SK-N-SH (cell line): ENCODE measurements around the gene SNAP29. TPM values are rescaled to one million over a fixed set of nuclear protein-coding genes. Genes with fewer than 3 reads are reported as not detected.

Experiments used
- CTCF ChIA-PET: fragments of 300-600, 350-600 bp; formaldehyde crosslinking; extraction: SDS; loops from one replicate; lab custom pipeline; 2021; lab: Yijun Ruan, JAX
- POLR2A ChIA-PET: fragments of 350-600 bp; sonication (Branson Sonifier 250); formaldehyde crosslinking; extraction: SDS; loops from one replicate; lab custom pipeline; 2020; ENCODE audit warnings: antibody characterized with exemption, inconsistent platforms; lab: Yijun Ruan, JAX
- DNase-seq: peaks from one replicate; pipeline ENCODE4 v3.0.0; 2012
- H2AFZ ChIP-seq: fragments of 200-600 bp; sonication (generic); 2 replicates; pipeline ENCODE4 v1.8.1; 2016; ENCODE audit warnings: antibody characterized with exemption, mild to moderate bottlenecking, low read depth
- H3F3A ChIP-seq: fragments of 200-600 bp; sonication (generic); replicated peaks from 2 replicates; pipeline ENCODE3; 2016; ENCODE audit warnings: antibody characterized with exemption, mild to moderate bottlenecking; ENCODE audit not compliant: insufficient read depth
- H3K27ac ChIP-seq, 2 experiments: fragments of 200-500 bp in 1 of 2; fragments of 200-600 bp in 1 of 2; sonication (Bioruptor generic) in 1 of 2; sonication (generic), shearing (Covaris generic) in 1 of 2; 2 replicates each; pipeline versions ENCODE4 v1.5.1 to v1.6.1; 2014 to 2016; ENCODE audit warnings: low read depth in 2 of 2, inconsistent platforms in 1 of 2, low read length in 1 of 2, mild to moderate bottlenecking in 1 of 2, mixed read lengths in 1 of 2
- H3K27me3 ChIP-seq: fragments of 200-600 bp; sonication (generic), shearing (Covaris generic); 2 replicates; pipeline ENCODE4 v1.6.1; 2016; ENCODE audit warnings: mixed run types; ENCODE audit not compliant: insufficient read depth
- H3K36me3 ChIP-seq, 2 experiments: fragments of 200-500 bp in 1 of 2; fragments of 200-600 bp in 1 of 2; sonication (Bioruptor generic) in 1 of 2; sonication (generic) in 1 of 2; replicated peaks in 1 of 2; 2 replicates each; pipeline versions ENCODE3 to v1.5.1; 2014 to 2016; ENCODE audit warnings: low read length in 1 of 2, mild to moderate bottlenecking in 1 of 2; ENCODE audit not compliant: insufficient read depth in 2 of 2, control insufficient read depth in 1 of 2
- H3K4me1 ChIP-seq, 2 experiments: fragments of 200-500 bp in 1 of 2; fragments of 200-600 bp in 1 of 2; sonication (Bioruptor generic) in 1 of 2; sonication (generic), shearing (Covaris generic) in 1 of 2; 2 replicates each; pipeline versions ENCODE4 v1.5.1 to v1.6.1; 2014 to 2016; ENCODE audit warnings: low read depth in 1 of 2, low read length in 1 of 2, mixed run types in 1 of 2; ENCODE audit not compliant: insufficient read depth in 2 of 2, control insufficient read depth in 1 of 2
- H3K4me2 ChIP-seq: fragments of 200-600 bp; sonication (generic), shearing (Covaris generic); 2 replicates; pipeline ENCODE4 v1.6.1; 2017; ENCODE audit warnings: mixed run types
- H3K4me3 ChIP-seq, 2 experiments: fragments of 200-500 bp in 1 of 2; fragments of 200-600 bp in 1 of 2; sonication (Bioruptor generic) in 1 of 2; sonication (generic), shearing (Covaris generic) in 1 of 2; 2 replicates each; pipeline versions ENCODE4 v1.5.1 to v1.8.1; 2014 to 2016; ENCODE audit warnings: low read depth in 2 of 2, inconsistent platforms in 1 of 2, low read length in 1 of 2, mild to moderate bottlenecking in 1 of 2, mixed read lengths in 1 of 2, moderate library complexity in 1 of 2
- H3K79me2 ChIP-seq: fragments of 200-600 bp; sonication (generic); 2 replicates; pipeline ENCODE4 v1.8.1; 2017; ENCODE audit warnings: mild to moderate bottlenecking; ENCODE audit not compliant: insufficient read depth
- H3K9ac ChIP-seq: fragments of 200-600 bp; sonication (generic); 2 replicates; pipeline ENCODE4 v1.6.1; 2017; ENCODE audit warnings: mixed run types
- H3K9me2 ChIP-seq: fragments of 200-600 bp; sonication (generic); 2 replicates; pipeline ENCODE4 v1.6.1; 2017; ENCODE audit warnings: mixed run types
- H3K9me3 ChIP-seq: fragments of 200-600 bp; sonication (generic); 2 replicates; pipeline ENCODE4 v1.6.1; 2017; ENCODE audit warnings: mixed run types, mild to moderate bottlenecking, moderate library complexity
- H4K20me1 ChIP-seq: fragments of 200-600 bp; sonication (generic); 2 replicates; pipeline ENCODE4 v1.6.1; 2017; ENCODE audit warnings: mild to moderate bottlenecking, mixed run types; ENCODE audit not compliant: insufficient read depth
- CHD2 ChIP-seq: fragments of 150-350 bp; IDR thresholded peaks from 2 replicates; pipeline ENCODE4 v1.6.1; 2018; ENCODE audit warnings: low read length; ENCODE audit not compliant: partially characterized antibody
- ELF1 ChIP-seq: IDR thresholded peaks from 2 replicates; pipeline ENCODE4 v1.4.0; 2012
- EP300 ChIP-seq, 2 experiments: IDR thresholded peaks; 2 replicates each; pipeline versions ENCODE4 v1.4.0 to v1.6.1; 2012; ENCODE audit warnings: borderline replicate concordance in 1 of 2, low read depth in 1 of 2, low read length in 1 of 2
- FOXJ3 ChIP-seq: sonication (generic); formaldehyde crosslinking; IDR thresholded peaks from 2 replicates; pipeline ENCODE4 v1.5.1; 2020; ENCODE audit warnings: mild to moderate bottlenecking, missing genetic modification reagents
- GABPA ChIP-seq: IDR thresholded peaks from 2 replicates; pipeline ENCODE4 v1.4.0; 2012; ENCODE audit warnings: low read depth, mild to moderate bottlenecking
- MEF2A ChIP-seq: IDR thresholded peaks from 2 replicates; pipeline ENCODE4 v1.4.0; 2012; ENCODE audit warnings: low read depth, borderline replicate concordance
- NRF1 ChIP-seq: IDR thresholded peaks from 2 replicates; pipeline ENCODE4 v1.6.1; 2012; ENCODE audit warnings: low read depth, mild to moderate bottlenecking, low read length
- POLR2AphosphoS5 ChIP-seq: IDR thresholded peaks from 2 replicates; pipeline ENCODE4 v1.6.1; 2012; ENCODE audit warnings: low read depth, low read length
- RAD21 ChIP-seq: IDR thresholded peaks from 2 replicates; pipeline ENCODE4 v1.6.1; 2012; ENCODE audit warnings: mild to moderate bottlenecking, low read length
- RCOR1 ChIP-seq: fragments of 150-350 bp; IDR thresholded peaks from 2 replicates; pipeline ENCODE4 v1.6.1; 2017; ENCODE audit warnings: antibody characterized with exemption, low read length
- RFX5 ChIP-seq: IDR thresholded peaks from 2 replicates; pipeline ENCODE4 v1.6.1; 2012; ENCODE audit warnings: mild to moderate bottlenecking, improper control_type of control experiment, low read length
- SIN3A ChIP-seq: IDR thresholded peaks from 2 replicates; pipeline ENCODE4 v1.6.1; 2012; ENCODE audit warnings: low read depth, mild to moderate bottlenecking, low read length, moderate library complexity, borderline replicate concordance
- TCF12 ChIP-seq: IDR thresholded peaks from 2 replicates; pipeline ENCODE4 v1.4.0; 2012
- TEAD4 ChIP-seq: IDR thresholded peaks from 2 replicates; pipeline ENCODE4 v1.4.0; 2012; ENCODE audit warnings: mild to moderate bottlenecking, borderline replicate concordance; ENCODE audit not compliant: insufficient read depth
- WGBS: methylation state at CpG from one replicate; pipeline ENCODE4 v1.1.6; 2017; ENCODE audit warnings: low lambda C conversion rate; 5-methylcytosine and 5-hydroxymethylcytosine counted together
- polyA plus RNA-seq, 3 experiments: library from polyadenylated mRNA; depleted of rRNA; stranded (reverse); fragments of >200 nt; gene quantifications; 2 replicates each; pipeline ENCODE4 v1.2.3, GENCODE V29; 2012
- TF ChIP-seq, protein P1 (sequence below): IDR thresholded peaks from 2 replicates; pipeline ENCODE4 v1.6.1; 2012; ENCODE audit warnings: mild to moderate bottlenecking, low read depth, low read length, moderate library complexity
- TF ChIP-seq, protein P2 (sequence below): IDR thresholded peaks from 2 replicates; pipeline ENCODE4 v1.4.0; 2012; ENCODE audit warnings: low read depth, borderline replicate concordance
- TF ChIP-seq, protein P3 (sequence below): fragments of 200-600 bp; sonication (generic); IDR thresholded peaks from 2 replicates; pipeline ENCODE4 v1.6.1; 2017; ENCODE audit warnings: antibody characterized with exemption, mild to moderate bottlenecking, moderate library complexity
- TF ChIP-seq, protein P4 (sequence below): fragments of 150-350 bp; IDR thresholded peaks from 2 replicates; pipeline ENCODE4 v1.6.1; 2016; ENCODE audit warnings: mild to moderate bottlenecking, low read depth, low read length
- TF ChIP-seq, protein P5 (sequence below): IDR thresholded peaks from 2 replicates; pipeline ENCODE4 v1.4.0; 2012; ENCODE audit warnings: low read depth, borderline replicate concordance

Gene SNAP29
- polyA plus RNA-seq, 1 of the 3 experiments (the other 2 are of a cell fraction), result 37.3 TPM

DNA sequence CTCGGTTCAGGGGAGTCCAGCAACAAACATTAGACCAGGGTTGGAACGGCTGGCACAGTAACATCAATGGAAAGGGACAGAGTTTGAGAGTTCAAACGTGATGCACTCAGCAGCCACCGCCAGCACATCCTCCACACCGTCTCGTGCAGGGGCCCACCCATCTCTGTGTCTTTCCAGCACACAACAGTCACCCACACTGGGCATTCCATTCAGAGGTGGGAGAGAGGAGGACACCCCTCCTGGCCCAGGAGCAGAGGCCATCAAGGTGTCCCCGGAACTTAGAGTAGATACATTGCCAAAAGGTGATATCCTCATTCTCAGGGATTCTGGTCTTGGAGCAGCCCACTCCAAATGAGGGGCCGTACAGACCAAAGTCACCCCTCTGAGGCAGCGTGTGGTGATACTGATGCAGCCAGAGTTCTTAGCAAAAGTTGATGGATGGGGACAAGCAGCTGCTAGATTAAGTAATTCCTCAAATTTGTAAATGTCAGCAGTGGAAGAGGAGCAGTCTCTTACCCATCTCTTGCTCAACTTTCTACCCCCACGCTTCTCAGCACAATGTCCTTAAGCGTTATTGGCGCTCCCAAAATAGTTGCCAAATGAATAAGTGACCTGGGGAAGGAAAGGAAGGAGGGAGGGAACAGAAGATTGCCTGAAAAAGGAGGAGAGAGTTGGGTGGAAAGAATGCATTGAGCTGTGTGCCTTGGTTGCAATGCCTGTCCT, 5.5 kb downstream of the SNAP29 start:
- Histone ChIP-seq H3K27ac (no peak overlapping the region), H3K36me3 (peaks cover 8 to 11% of the 10 kb centered on the region in 2 experiments), H3K27me3 (no peaks in the 10 kb centered on the region), H4K20me1 (no peaks in the 10 kb centered on the region), H3K4me3 (no peak overlapping the region), H3K4me1 (peaks cover 0 to 40% of the 10 kb centered on the region in 2 experiments; a peak in 2 of 4 replicates), H3K9me2 (no peaks in the 10 kb centered on the region), H3F3A (no peaks in the 10 kb centered on the region), H3K9me3 (no peaks in the 10 kb centered on the region), H3K9ac (no peak overlapping the region), H3K79me2 (peaks cover 18% of the 10 kb centered on the region), H3K4me2 (no peak overlapping the region), H2AFZ (no peak overlapping the region)
- DNase-seq, result no peak
- ChIA-PET CTCF (interaction anchor here (1.9 to 4.7 kb wide), 2 partner anchors 21 to 60 kb away, joined by 6 to 16 read pairs; no protein-coding TSS in a partner anchor), POLR2A (no interaction called here)
- TF ChIP-seq NRF1 (no peak), RCOR1 (no peak), CHD2 (no peak), EP300 (IDR thresholded peaks at IDR 0.05; ENCODE audit: borderline replicate concordance in 1 of 2, low read depth in 1 of 2, low read length in 1 of 2) (no peak), GABPA (no peak), RFX5 (no peak), MEF2A (no peak), TEAD4 (no peak), RAD21 (no peak), SIN3A (no peak), FOXJ3 (CRISPR knock-in tag) (no peak), TCF12 (no peak), ELF1 (no peak), POLR2AphosphoS5 (no peak)
- TF ChIP-seq, protein P1, sequence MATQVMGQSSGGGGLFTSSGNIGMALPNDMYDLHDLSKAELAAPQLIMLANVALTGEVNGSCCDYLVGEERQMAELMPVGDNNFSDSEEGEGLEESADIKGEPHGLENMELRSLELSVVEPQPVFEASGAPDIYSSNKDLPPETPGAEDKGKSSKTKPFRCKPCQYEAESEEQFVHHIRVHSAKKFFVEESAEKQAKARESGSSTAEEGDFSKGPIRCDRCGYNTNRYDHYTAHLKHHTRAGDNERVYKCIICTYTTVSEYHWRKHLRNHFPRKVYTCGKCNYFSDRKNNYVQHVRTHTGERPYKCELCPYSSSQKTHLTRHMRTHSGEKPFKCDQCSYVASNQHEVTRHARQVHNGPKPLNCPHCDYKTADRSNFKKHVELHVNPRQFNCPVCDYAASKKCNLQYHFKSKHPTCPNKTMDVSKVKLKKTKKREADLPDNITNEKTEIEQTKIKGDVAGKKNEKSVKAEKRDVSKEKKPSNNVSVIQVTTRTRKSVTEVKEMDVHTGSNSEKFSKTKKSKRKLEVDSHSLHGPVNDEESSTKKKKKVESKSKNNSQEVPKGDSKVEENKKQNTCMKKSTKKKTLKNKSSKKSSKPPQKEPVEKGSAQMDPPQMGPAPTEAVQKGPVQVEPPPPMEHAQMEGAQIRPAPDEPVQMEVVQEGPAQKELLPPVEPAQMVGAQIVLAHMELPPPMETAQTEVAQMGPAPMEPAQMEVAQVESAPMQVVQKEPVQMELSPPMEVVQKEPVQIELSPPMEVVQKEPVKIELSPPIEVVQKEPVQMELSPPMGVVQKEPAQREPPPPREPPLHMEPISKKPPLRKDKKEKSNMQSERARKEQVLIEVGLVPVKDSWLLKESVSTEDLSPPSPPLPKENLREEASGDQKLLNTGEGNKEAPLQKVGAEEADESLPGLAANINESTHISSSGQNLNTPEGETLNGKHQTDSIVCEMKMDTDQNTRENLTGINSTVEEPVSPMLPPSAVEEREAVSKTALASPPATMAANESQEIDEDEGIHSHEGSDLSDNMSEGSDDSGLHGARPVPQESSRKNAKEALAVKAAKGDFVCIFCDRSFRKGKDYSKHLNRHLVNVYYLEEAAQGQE, result no peak
- TF ChIP-seq, protein P2, sequence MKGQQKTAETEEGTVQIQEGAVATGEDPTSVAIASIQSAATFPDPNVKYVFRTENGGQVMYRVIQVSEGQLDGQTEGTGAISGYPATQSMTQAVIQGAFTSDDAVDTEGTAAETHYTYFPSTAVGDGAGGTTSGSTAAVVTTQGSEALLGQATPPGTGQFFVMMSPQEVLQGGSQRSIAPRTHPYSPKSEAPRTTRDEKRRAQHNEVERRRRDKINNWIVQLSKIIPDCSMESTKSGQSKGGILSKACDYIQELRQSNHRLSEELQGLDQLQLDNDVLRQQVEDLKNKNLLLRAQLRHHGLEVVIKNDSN, result no peak
- TF ChIP-seq, protein P3, sequence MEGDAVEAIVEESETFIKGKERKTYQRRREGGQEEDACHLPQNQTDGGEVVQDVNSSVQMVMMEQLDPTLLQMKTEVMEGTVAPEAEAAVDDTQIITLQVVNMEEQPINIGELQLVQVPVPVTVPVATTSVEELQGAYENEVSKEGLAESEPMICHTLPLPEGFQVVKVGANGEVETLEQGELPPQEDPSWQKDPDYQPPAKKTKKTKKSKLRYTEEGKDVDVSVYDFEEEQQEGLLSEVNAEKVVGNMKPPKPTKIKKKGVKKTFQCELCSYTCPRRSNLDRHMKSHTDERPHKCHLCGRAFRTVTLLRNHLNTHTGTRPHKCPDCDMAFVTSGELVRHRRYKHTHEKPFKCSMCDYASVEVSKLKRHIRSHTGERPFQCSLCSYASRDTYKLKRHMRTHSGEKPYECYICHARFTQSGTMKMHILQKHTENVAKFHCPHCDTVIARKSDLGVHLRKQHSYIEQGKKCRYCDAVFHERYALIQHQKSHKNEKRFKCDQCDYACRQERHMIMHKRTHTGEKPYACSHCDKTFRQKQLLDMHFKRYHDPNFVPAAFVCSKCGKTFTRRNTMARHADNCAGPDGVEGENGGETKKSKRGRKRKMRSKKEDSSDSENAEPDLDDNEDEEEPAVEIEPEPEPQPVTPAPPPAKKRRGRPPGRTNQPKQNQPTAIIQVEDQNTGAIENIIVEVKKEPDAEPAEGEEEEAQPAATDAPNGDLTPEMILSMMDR, result no peak
- TF ChIP-seq, protein P4, sequence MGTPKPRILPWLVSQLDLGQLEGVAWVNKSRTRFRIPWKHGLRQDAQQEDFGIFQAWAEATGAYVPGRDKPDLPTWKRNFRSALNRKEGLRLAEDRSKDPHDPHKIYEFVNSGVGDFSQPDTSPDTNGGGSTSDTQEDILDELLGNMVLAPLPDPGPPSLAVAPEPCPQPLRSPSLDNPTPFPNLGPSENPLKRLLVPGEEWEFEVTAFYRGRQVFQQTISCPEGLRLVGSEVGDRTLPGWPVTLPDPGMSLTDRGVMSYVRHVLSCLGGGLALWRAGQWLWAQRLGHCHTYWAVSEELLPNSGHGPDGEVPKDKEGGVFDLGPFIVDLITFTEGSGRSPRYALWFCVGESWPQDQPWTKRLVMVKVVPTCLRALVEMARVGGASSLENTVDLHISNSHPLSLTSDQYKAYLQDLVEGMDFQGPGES, result no peak
- TF ChIP-seq, protein P5, sequence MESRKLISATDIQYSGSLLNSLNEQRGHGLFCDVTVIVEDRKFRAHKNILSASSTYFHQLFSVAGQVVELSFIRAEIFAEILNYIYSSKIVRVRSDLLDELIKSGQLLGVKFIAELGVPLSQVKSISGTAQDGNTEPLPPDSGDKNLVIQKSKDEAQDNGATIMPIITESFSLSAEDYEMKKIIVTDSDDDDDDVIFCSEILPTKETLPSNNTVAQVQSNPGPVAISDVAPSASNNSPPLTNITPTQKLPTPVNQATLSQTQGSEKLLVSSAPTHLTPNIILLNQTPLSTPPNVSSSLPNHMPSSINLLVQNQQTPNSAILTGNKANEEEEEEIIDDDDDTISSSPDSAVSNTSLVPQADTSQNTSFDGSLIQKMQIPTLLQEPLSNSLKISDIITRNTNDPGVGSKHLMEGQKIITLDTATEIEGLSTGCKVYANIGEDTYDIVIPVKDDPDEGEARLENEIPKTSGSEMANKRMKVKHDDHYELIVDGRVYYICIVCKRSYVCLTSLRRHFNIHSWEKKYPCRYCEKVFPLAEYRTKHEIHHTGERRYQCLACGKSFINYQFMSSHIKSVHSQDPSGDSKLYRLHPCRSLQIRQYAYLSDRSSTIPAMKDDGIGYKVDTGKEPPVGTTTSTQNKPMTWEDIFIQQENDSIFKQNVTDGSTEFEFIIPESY, result no peak
- 94% methylated on average over 12 of the region's 12 CpGs for WGBS
